HG03066 (cell line): ENCODE measurements around the gene MEGF11.

ENCODE experiments used
- ATAC-seq: cut with Tn5 transposase; IDR thresholded peaks from one replicate; pipeline ENCODE4 v1.9.1; 2021; ENCODE audit warnings: low read depth; ENCODE audit not compliant: unreplicated experiment

Gene MEGF11

DNA sequence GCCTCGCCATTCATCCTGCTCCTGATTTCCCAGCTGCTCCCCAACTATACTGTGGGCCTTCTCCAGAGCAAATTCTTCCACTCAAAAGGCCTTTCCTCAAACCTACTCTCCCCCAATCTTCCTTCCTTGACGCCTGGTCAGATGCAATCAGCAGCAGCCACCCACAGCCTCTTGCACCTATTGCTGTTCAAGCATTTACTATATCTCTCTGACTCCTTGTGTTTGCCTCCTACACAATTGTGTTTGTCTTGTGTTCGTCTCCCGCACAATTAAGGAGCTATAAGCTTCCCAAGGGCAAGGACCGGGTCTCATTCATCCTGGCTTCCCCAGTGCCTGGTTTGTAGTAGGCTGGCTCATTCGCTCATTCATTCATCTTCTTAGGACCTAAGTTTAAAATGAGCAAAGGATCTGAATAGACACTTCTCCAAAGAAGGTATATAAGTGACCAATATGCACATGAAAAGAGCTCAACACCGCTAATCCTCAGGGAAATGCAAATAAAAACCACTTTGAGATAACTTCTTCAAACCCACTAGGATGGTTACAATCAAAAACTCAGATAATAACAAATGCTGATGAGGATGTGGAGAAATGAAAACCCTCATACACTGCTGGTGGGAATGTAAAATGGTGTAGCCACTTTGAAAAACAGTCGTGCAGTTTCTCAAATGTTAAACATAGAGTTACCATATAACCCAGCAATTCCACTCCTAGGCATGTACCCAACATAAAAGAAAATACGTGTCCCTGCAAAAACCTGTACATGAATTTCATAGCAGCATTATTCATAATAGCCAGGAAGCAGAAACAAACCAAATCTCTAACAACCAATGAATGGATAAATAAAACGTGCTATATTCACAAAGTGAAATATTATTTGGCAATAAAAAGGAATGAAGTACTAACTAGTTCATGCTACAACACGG, 31.0 kb downstream of the MEGF11 start:
- no peak for ATAC-seq

DNA sequence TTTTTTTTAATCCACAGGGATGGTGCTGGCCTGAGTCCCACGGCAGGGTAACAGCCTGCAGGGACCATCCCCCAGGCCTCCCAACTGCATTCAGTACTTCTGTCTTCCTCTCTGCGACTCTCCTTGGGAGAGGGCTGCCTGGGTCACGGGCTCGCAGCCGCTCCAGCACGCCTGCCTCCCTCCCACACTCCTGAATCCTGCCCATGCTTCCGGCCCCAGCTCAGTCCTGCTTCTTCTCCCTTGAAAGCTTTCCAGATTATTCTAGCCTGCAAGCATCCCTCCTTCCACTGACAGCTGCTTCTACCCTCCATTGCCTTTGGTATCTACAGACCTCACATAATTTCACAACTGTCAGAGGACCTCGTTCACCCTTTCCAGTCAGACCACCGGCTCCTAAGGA, 32.4 kb downstream of the MEGF11 start:
- ATAC-seq: no peak

DNA sequence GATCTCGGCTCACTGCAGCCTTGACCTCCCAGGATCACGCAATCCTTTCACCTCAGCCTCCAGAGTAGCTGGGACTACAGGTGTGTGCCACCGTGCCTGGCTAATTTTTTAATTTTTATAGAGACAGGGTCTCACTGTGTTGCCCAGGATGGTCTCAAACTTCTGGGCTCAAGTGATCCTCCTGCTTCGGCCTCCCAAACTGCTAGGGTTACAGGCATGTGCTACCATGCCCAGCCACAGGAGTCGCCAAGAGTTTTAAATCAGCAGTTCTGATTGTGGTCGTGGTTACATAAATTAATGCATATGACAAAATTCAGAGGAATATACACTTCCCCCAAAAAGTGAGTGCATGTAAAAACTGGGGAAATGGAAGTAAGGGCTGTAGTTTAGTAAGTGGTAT, 32.9 kb downstream of the MEGF11 start:
- no peak for ATAC-seq

DNA sequence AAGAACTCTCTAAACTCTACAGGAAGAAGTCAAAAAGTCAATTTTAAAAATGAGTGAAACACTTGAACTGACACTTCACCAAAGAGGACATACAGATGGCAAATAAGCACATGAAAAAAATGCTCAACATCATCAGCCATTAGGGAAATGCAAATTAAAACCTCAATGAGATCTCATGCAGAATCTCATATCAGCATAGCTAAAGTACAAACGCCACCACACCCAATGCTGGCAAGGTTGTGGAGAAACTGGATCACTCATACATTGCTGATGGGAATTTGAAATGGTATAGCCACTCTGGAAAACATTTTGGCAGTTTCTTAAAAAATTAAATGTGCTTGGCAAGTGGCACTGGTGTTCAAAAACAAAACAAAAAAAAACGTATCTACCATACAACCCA, 34.2 kb downstream of the MEGF11 start:
- no peak for ATAC-seq

DNA sequence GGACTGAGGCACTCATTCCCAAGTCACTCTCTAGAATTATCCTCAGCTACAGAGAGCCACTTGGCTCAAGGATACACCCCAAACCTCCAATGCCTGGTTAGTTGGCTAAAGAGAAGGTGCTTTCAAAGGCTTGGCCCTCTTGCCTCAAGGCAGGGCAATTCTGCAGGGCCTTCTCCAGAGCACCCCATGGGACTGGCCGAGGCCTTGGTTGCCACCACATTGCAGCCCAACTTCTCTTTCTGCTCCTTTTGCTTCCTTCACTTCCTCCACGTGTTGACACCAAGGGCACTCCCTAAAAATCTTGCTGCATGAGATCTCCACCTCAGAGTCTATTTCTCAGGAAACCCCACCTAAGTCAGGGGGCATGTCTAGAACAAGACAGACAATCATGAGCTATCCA, 36.7 kb downstream of the MEGF11 start:
- no peak for ATAC-seq

DNA sequence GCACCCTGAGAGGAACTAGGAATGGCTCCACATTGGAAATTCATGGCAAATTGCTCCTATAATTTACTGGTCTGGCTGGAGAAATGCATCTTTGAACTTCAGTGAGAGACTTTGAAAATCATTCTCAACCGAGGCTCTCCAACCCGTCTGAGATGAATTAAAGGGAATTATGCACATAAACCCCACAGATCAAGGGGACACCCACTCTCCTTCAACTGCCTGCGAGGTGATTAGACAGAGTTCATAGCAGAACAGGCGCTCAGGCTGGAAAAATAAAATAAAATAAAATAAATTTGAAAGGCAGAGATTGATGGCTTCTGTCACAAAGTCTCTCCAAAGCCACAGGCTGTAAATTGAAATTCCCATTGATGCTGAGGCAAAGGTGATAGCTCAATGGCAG, 37.7 kb downstream of the MEGF11 start:
- ATAC-seq: no peak

DNA sequence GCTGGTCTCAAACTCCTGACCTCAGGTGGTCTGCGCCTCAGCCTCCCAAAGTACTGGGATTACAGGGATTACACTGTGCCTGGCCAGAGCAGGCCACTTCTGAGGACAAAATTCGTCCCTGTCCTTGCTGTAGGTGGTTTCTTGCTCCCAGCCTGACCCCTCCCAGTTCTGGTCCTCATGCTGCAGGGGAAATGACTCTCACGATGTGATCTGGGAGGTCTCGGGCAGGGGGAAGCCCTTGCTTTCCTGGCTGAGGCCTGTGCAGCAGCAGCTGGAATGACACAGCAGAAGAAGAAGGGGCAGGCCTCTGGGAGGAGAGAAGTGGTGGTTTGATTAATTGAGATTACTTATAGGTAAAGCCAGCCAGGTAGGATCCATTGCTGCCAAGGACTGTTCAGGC, 39.3 kb downstream of the MEGF11 start:
- no peak for ATAC-seq

DNA sequence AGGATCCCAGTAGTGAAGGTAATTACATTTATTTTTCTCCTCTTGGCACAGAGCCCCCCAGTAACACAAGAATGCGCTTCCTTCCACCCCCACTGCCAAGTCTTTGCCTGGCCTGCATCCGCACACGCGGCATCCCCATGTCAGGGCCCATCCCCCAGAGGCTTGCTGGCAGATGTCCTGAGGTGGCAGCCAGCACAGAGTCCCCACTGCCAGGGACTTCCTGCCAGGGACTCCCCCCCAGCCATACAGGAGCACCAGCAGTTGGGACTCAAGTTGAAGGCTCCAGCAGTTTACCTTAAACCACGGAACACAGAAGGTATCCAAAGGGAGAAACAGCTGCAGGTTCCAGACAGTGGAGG, 41.0 kb downstream of the MEGF11 start:
- no peak for ATAC-seq

DNA sequence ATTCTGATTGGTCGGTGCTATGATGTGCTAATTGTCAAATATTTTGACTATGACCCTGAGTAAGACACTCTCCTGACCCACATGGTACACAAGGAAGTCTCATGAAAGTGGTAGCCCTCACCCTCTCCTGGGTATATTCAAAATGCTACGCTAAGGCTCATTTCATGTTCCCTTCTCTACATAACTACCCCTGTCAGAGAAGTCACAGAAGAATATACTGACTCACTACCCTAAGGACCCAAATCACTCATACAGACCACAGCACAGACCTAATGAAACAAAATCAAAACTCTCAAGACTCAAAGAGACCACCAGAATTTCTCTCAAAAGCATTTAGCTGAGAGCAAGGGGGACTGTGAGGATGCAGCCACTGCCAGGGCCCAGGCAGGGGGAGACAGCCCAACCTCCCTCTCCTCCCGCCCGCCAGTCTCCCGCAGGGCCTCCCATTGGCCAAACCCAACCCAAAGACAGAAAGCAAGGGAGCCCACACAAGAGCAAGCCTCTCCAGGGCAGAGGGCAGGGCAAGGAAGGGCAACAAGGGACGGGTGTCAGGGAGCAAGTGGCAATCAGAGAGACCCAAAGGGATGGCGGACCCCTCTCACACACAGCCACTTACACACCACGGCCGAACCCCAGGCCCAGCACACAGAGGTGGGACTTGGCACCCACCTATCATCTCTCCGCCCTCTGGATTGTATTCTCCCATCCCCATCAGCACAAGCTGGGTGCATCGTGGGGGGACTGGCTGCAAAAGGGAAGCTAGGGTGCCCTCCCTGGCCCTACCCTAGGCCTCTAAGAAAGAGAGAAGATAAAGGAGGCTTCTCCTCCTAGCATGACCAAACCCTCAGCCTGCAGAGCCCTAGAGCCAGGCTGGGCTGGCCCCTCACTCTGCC, 41.6 kb downstream of the MEGF11 start:
- no peak for ATAC-seq

DNA sequence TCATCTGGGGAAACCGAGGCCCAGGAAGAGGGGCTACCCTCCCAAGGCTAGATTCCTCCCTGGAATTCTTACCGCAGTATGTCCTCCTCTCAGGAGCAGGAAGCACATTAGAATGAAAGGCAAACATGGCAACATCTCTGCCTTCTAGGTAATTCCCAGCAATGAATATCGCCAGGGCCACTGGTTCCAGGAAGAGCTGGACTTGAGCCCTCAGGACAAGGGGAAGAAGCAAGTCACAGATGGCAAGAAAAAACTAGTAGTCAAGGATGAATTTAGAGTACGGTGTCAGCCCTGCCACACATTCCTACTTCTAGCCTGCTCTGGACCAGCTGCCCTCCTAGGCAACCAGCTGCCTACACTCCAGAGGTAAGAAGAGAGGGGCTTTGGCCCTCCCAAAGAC, 42.9 kb downstream of the MEGF11 start:
- ATAC-seq: no peak

DNA sequence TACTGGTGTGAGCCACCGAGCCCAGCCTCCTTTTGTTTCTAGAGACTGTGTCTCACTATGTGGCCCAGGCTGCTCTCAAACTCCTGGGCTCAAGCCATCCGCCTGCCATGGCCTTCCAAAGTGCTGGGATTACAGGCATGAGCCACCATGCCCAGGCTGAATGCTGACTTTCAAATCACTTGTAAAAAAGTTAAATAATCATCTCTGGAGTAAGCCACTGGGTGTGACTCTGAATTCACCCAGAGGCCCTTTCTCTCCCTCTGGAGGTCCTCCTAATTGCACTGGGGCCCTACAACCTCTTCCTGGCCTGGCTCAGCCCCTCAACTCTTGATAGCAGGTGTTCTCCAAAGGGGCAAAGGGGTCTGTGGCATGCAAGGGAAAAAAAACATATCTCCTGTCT, 54.8 kb downstream of the MEGF11 start:
- no peak for ATAC-seq

DNA sequence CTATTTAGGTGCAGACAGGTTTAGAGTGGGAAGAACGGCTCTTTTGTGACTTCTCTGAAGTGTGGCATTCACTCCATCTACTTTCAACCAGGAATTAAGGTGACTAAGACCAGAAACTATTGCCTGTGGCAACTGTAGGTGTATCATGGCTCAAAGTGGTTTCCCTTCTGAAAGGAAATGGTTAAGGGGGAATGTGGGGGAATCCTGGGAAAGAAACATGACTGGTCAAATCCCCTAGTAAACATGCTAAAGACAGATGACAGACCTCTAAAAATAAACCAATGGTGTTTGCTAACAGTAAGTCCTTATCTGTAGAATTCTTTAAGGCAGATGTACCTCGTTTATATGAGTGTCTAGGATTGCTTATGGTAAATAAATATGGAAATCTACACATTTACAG, 56.9 kb downstream of the MEGF11 start:
- ATAC-seq: no peak

DNA sequence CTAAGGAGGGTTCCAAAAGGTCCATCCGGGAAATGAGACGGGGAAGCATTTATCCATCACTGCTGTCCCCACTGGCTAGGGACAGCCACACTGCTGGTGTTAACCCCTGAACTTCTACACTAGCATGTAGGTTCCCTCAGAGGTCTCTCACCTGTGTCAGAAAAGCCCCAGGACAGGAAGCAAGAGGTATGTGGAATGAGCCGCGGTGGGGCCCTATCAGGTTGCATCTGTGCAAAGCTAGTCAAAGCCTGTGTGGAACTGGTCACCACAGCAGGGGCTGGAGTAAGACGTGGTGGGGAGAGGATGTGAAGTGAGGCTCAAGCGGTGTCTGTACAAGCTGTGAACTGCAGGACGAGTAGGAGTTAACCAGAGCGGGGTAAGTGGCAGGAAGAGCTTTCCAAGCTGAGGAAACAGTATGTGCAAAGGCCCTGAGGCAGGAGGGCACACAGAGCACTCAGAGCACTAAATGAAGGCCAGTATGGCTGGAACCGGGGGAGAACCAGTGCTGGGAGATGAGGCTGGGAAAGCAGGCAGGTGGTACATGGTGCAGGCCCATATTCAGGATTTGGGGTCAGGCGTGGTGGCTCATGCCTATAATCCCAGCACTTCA, 57.8 kb downstream of the MEGF11 start:
- no peak for ATAC-seq

DNA sequence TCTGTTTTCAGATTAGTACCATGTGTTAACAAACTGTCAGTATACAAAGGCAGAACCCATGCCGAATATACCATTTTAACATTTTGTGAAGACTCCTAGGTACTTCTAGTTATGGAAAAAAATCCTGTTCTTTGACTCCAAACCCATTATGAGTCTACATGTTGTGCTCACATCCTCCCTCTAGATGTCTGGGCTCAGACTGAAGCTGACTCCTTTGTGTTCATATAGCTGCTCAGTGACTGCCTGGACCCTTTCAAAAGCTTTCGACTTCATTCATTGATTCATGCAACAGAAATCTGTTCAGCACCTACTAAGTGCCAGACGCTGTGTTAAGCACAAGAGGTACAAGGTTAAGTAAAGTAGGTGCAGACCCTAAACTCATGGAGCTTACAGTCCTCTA, 60.5 kb downstream of the MEGF11 start:
- no peak for ATAC-seq

DNA sequence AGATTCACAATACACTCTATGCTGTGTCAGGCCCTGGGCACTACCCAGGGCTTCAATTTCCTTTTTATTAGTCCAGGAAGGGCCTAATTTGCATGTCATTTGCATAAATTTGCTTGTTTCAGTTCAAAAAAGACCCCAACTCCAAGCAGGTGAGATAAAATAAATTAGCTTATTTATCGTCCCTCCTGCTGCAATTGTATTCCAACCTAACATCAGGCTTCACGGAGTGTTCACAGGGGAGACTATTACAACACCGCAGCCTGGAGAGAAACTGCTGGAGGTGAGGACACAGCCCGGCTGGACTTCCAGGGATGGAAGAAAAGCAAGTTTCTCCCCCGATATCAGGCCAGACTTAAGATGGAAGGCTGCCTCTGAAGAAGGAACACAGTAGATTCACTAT, 62.8 kb downstream of the MEGF11 start:
- ATAC-seq: no peak

DNA sequence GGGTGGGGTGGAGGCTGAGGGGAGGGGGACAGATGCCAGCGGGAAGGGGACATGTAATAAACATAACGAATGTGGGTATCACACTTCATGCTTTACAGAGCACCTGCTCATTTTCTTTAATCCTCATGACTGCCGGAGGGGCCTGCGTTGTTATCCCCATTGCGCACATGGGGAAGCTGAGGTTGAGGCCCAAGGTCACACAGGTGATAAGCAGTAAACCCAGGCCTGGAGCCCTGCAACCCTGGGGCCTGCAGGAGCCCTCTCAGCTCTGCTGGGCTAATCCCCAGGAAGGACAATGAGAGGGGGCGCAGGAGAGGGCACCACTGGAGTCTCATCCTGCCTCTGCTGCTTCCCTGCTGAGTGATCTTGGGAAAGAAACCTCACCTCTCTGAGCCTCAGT, 64.3 kb downstream of the MEGF11 start:
- ATAC-seq: no peak

DNA sequence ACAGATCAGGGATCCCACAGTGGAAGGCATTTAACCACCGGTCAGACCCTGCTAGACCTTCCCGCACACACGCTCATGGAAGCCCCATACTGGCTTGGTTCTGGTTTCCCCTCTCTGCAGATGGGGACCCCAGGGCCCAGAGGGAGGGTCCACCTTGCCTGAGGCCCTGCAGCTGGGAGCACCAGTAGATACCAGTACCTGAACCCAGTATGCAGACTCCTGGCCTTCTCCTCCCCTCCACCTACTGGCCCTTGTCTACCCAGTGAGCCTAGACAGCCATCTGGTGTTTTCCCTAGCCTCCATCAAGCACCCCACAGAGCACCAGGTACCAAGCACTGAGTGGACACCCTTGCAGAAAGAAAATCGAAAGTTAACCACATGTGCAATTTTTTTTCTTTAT, 65.1 kb downstream of the MEGF11 start:
- no peak for ATAC-seq

DNA sequence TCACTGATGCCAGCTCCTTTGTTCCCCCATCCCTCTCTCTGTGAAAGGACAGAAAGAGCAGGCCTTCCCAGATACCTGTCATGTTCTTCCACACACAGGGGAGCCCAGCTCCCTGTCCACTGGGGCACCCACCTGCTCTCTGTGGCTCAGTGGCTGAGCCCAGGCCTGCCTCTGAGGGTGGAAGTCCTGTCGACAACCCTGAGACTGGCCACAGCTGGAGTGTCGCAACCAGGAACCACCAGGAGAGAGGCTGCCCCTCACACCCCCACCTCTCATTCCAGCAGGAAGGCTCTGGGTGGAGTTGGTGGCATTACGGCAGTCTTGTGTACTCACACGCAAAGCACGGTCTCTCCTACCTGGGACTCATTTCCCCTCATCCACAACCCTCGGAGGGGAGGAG, 66.3 kb downstream of the MEGF11 start:
- no peak for ATAC-seq

DNA sequence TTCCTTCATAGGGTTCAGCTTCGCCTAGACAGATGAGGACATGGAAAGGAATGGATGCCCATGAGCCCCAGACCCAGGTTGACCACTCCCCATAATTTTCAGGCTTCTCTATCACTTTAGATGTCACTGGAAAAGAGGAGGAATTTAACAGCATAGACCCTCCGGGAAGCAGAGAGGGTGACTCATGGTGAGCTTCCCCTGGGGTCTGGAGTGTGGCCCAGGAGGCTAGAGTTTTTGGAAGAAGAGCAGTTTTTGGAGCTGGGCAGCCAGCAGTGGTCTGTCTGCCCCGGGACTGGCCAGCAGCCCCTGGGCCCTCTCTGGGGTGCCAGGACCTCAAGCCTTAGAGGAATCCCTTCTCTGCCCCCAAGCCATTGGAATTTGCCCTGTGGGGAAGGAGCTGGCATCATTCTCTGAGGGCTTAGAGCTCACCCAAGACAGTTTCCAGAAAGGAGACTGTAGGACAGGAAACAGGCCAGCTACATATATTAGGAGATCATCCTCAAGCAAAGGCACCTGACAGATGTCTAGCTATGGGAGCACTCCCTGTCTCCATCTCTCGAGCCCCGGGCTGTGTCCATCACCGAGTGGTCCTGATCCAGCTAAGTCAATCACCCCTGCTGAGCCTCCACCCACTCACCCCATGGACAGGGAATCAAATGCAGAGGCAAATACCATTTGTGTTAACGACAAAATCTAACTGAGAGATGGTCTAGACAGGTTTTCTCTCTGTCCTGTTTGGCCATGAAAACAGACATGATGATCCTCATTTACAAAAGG, 67.3 kb downstream of the MEGF11 start:
- ATAC-seq: no peak

DNA sequence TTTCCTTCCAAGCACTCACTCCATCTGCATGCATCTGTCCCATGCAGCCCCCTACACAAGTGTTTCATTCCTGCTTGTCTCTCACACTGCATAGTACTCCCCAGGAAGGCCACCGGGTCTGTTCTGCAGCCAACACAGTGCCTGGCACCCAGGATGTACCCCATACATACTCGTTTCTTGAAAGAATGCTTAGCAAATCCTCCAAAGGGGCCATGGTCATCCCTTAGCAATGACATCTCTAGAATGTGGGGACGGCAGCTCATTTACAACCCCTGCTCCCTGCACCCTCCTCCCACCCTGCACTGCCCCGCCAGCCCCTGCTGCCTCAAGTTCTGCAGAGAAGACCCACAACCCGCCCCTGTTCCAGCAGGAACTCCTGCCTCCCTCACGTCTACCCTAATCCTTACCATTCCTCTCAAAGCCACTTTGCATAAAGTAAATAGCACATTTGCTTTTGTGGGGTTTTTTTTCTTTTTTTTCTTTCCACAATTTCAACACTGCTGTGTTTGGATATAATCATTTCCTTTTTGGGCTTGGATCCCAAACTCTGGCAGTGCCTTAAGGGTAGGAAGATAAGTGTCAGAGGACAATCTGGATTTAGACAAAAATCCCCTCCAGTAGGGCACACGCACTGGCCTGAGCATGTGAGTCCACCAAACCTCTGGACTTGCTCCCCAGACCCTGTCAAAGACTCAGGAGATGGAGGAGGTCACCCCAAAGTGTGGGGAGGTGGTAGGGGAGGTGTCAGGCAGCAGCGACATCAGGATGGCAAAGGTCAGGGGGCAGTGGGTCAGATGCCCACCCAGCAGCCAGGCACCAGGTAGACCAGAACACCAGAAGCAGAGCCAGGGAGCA, 68.4 kb downstream of the MEGF11 start:
- no peak for ATAC-seq
